Mammary epithelial cell (primary cell): ENCODE measurements around the gene EEF2K.

Experiments used
- CTCF ChIP-seq, 2 donors: IDR thresholded peaks in 1 of 2; conservative IDR thresholded peaks in 1 of 2; 2 replicates each; pipeline ENCODE4 v1.5.1; 2011 to 2012; ENCODE audit warnings: inconsistent platforms in 2 of 2, low read length in 2 of 2, mild to moderate bottlenecking in 2 of 2, control low read depth in 1 of 2, low read depth in 1 of 2; ENCODE audit not compliant: insufficient read depth in 1 of 2; ENCODE audit errors: extremely low read depth in 1 of 2
- EZH2 ChIP-seq: IDR thresholded peaks from 2 replicates; pipeline ENCODE4 v1.6.1; 2012; ENCODE audit warnings: low read length, inconsistent platforms, borderline replicate concordance

GRCh38 chr16:22250522-22250921 lies 44.4 kb downstream of the EEF2K start:
- TF ChIP-seq EZH2: no peak
- TF ChIP-seq CTCF (conservative IDR thresholded peaks at IDR 0.05 in 1 of 2, IDR thresholded peaks at IDR 0.05 in 1 of 2; ENCODE audit: extremely low read depth in 1 of 2, insufficient read depth in 1 of 2, low read depth in 1 of 2, low read length in 2 of 2): no peak
